ENCODE data around the gene LYG1. TPM values are rescaled to one million over a fixed set of nuclear protein-coding genes. Genes with fewer than 3 reads are reported as not detected.

Gene LYG1
- total and polyA plus RNA-seq, 9 of the 15 experiments (the other 6 are each of a cell fraction or from before 2014, with no cell fraction given) = 0.64 to 2.6 (median 1.2) TPM

GRCh38 chr2:99259465-99259864, 41.5 kb downstream of the LYG1 start:
- no peak overlapping the region for H3K4me3 ChIP-seq
- no peak overlapping the region for H3K9ac ChIP-seq (ENCODE audit: insufficient read depth in 1 of 2, low read depth in 2 of 2, low read length in 2 of 2)
- no peaks in the 10 kb centered on the region for H3K9me1 ChIP-seq (ENCODE audit: control insufficient read depth, insufficient read depth, low read length)
- in situ Hi-C loops (cut with MboI) = no loop called here
- no peaks in the 10 kb centered on the region for H4K20me1 ChIP-seq (replicated peaks; ENCODE audit: control insufficient read depth, insufficient read depth, low read length)
- DNase-seq (ENCODE audit: extremely low read depth in 1 of 4, low spot score in 3 of 4) (no peak), ATAC-seq (no peak), FAIRE-seq (no peak)
- no TSS peak for BruUV-seq (replicated peaks)
- ChIA-PET POLR2A (no interaction called here), CTCF (ENCODE audit: low intra/inter-chr PET ratio) (no interaction called here)
- H3K4me1 ChIP-seq (replicated peaks in 1 of 2; ENCODE audit: control insufficient read depth in 2 of 2, insufficient read depth in 2 of 2, low read length in 2 of 2) = no peaks in the 10 kb centered on the region
- no peak overlapping the region for H2AFZ ChIP-seq (ENCODE audit: low read depth, low read length)
- H3K79me2 ChIP-seq (ENCODE audit: control insufficient read depth, insufficient read depth, low read length) = no peaks in the 10 kb centered on the region
- peaks cover 0 to 9% of the 10 kb centered on the region in 2 experiments; a peak in 1 of 5 replicates for H3K27me3 ChIP-seq (ENCODE audit: control insufficient read depth in 2 of 2, insufficient read depth in 2 of 2, low read length in 2 of 2)
- no peak overlapping the region for H3K27ac ChIP-seq (ENCODE audit: extremely low read depth, low read depth, low read length)
- H3K36me3 ChIP-seq (ENCODE audit: control insufficient read depth, insufficient read depth, low read length) = no peaks in the 10 kb centered on the region
- 18% methylated on average over 4 of the region's 4 CpGs for WGBS (ENCODE audit: insufficient coverage, low coverage, missing lambda C conversion rate)
- H3K4me2 ChIP-seq (ENCODE audit: insufficient read depth, low read length) = no peak overlapping the region
- no peaks in the 10 kb centered on the region for H3K9me3 ChIP-seq (replicated peaks; ENCODE audit: control insufficient read depth, insufficient read depth, low read depth, low read length)
- intact Hi-C loops (cut with micrococcal nuclease) = no loop called here
- no peak for TF ChIP-seq MGA (IDR thresholded peaks at IDR 0.05)
- TF ChIP-seq CREB3 (tag; conservative IDR thresholded peaks at IDR 0.05; ENCODE audit: low read depth) = no peak
- TF ChIP-seq E2F3 (CRISPR knock-in tag; IDR thresholded peaks at IDR 0.05) = no peak
- no peak for TF ChIP-seq ZNF232 (CRISPR knock-in tag; IDR thresholded peaks at IDR 0.05)
- TF ChIP-seq GABPA (tag; conservative IDR thresholded peaks at IDR 0.05; ENCODE audit: low read depth) = no peak
